GM23338 (cell line): Measurements from ENCODE around the gene ACSS3. TPM values are rescaled to one million over a fixed set of nuclear protein-coding genes. Genes with fewer than 3 reads are reported as not detected.

Experiments
- ATAC-seq: fragments of 200-7000 bp; cut with Tn5 transposase; 3 replicates; pipeline ENCODE4 v1.9.1; 2020
- DNase-seq: peaks from one replicate; pipeline ENCODE4 v3.0.0-alpha.2; 2015; ENCODE audit warnings: low spot score
- H2AFZ ChIP-seq: fragments of 200-600 bp; sonication (generic); 2 replicates; pipeline ENCODE4 v1.8.0; 2016; ENCODE audit warnings: antibody characterized with exemption, mild to moderate bottlenecking, moderate library complexity
- H3F3A ChIP-seq: fragments of 200-600 bp; sonication (generic); replicated peaks from 2 replicates; pipeline ENCODE4 v1.8.0; 2017; ENCODE audit warnings: antibody characterized with exemption, mixed run types, low read depth
- H3K27ac ChIP-seq: fragments of 200-600 bp; sonication (generic); 2 replicates; pipeline ENCODE4 v1.6.1; 2016; ENCODE audit warnings: low read depth
- H3K27me3 ChIP-seq: fragments of 200-600 bp; sonication (generic); 2 replicates; pipeline ENCODE4 v1.8.0; 2016; ENCODE audit warnings: mild to moderate bottlenecking, mixed run types, moderate library complexity; ENCODE audit not compliant: insufficient read depth
- H3K36me3 ChIP-seq: fragments of 200-600 bp; sonication (generic); 2 replicates; pipeline ENCODE4 v1.8.0; 2016; ENCODE audit warnings: mild to moderate bottlenecking; ENCODE audit not compliant: insufficient read depth
- H3K4me1 ChIP-seq: fragments of 200-600 bp; sonication (generic); 2 replicates; pipeline ENCODE4 v1.8.0; 2016; ENCODE audit warnings: mild to moderate bottlenecking, moderate library complexity; ENCODE audit not compliant: insufficient read depth
- H3K4me2 ChIP-seq: fragments of 200-600 bp; sonication (generic); 2 replicates; pipeline ENCODE4 v1.7.1; 2017; ENCODE audit warnings: mixed run types
- H3K4me3 ChIP-seq: fragments of 200-600 bp; sonication (generic); 2 replicates; pipeline ENCODE4 v1.6.1; 2016; ENCODE audit warnings: mixed run types
- H3K79me2 ChIP-seq: fragments of 200-600 bp; sonication (generic); replicated peaks from 2 replicates; pipeline ENCODE4 v1.8.0; 2017; ENCODE audit warnings: mild to moderate bottlenecking; ENCODE audit not compliant: insufficient read depth
- H3K9me2 ChIP-seq: fragments of 200-600 bp; sonication (generic); 2 replicates; pipeline ENCODE4 v1.8.0; 2017; ENCODE audit not compliant: insufficient read depth
- H4K20me1 ChIP-seq: fragments of 200-600 bp; sonication (generic); replicated peaks from 2 replicates; pipeline ENCODE4 v1.8.0; 2017; ENCODE audit warnings: mild to moderate bottlenecking; ENCODE audit not compliant: insufficient read depth
- H3K27ac Mint-ChIP-seq: 2 replicates; pipeline ENCODE4 v1.8.0; 2020; ENCODE audit warnings: inconsistent platforms, mild to moderate bottlenecking, moderate library complexity, mixed read lengths
- H3K27me3 Mint-ChIP-seq: 3 replicates; pipeline ENCODE4 v1.8.0; 2022; ENCODE audit warnings: low read depth, mild to moderate bottlenecking, moderate library complexity, mixed read lengths, inconsistent platforms; ENCODE audit not compliant: insufficient read depth, poor library complexity
- H3K36me3 Mint-ChIP-seq: 3 replicates; pipeline ENCODE4 v1.8.0; 2021; ENCODE audit warnings: low read depth, mild to moderate bottlenecking, inconsistent platforms, moderate library complexity, mixed read lengths
- H3K4me1 Mint-ChIP-seq: 3 replicates; pipeline ENCODE4 v1.8.0; 2020; ENCODE audit warnings: mild to moderate bottlenecking, inconsistent platforms, mixed read lengths
- H3K4me3 Mint-ChIP-seq: 3 replicates; pipeline ENCODE4 v1.8.0; 2021; ENCODE audit warnings: moderate library complexity, mild to moderate bottlenecking, inconsistent platforms, mixed read lengths
- H3K9me3 Mint-ChIP-seq: 3 replicates; pipeline ENCODE4 v1.8.0; 2020; ENCODE audit warnings: moderate library complexity, mild to moderate bottlenecking, inconsistent platforms, mixed read lengths
- CREB1 ChIP-seq: fragments of 250-450 bp; sonication (Bioruptor Pico); IDR thresholded peaks from 2 replicates; pipeline ENCODE4 v1.5.0; 2020; ENCODE audit warnings: low read depth, mild to moderate bottlenecking, moderate library complexity
- CTCF ChIP-seq, 2 experiments: fragments of 200-600 bp in 1 of 2; sonication (generic) in 1 of 2; conservative IDR thresholded peaks; 2 replicates each; pipeline versions ENCODE4 v1.5.1 to v1.6.1; 2016 to 2017; ENCODE audit warnings: antibody characterized with exemption in 2 of 2, low read depth in 2 of 2, mild to moderate bottlenecking in 2 of 2, moderate library complexity in 1 of 2
- EZH2 ChIP-seq: fragments of 200-600 bp; sonication (generic); IDR thresholded peaks from one replicate; pipeline ENCODE4 v1.8.0; 2017; ENCODE audit warnings: antibody characterized with exemption, mild to moderate bottlenecking, low read depth; ENCODE audit not compliant: unreplicated experiment
- EZH2phosphoT487 ChIP-seq: fragments of 200-600 bp; sonication (generic); IDR thresholded peaks from one replicate; pipeline ENCODE4 v1.8.1; 2018; ENCODE audit warnings: antibody characterized with exemption; ENCODE audit not compliant: unreplicated experiment
- JUNB ChIP-seq: IDR thresholded peaks from one replicate; pipeline ENCODE4 v1.6.1; 2016; ENCODE audit warnings: antibody characterized with exemption; ENCODE audit not compliant: unreplicated experiment
- NANOG ChIP-seq: IDR thresholded peaks from 2 replicates; pipeline ENCODE4 v1.6.1; 2016; ENCODE audit warnings: antibody characterized with exemption, borderline replicate concordance
- POLR2AphosphoS5 ChIP-seq: IDR thresholded peaks from 2 replicates; pipeline ENCODE4 v1.6.1; 2016; ENCODE audit warnings: antibody characterized with exemption, low read depth
- REST ChIP-seq: IDR thresholded peaks from one replicate; pipeline ENCODE4 v1.6.1; 2018; ENCODE audit warnings: antibody characterized with exemption; ENCODE audit not compliant: unreplicated experiment
- STAT1 ChIP-seq: IDR thresholded peaks from one replicate; pipeline ENCODE4 v1.6.1; 2016; ENCODE audit warnings: antibody characterized with exemption; ENCODE audit not compliant: unreplicated experiment
- ZNF114 ChIP-seq: fragments of 250-450 bp; sonication (Bioruptor Pico); IDR thresholded peaks from 2 replicates; pipeline ENCODE4 v1.5.0; 2020; ENCODE audit warnings: mild to moderate bottlenecking, moderate library complexity
- ZNF331 ChIP-seq: fragments of 250-450 bp; sonication (Bioruptor Pico); IDR thresholded peaks from 2 replicates; pipeline ENCODE4 v1.5.0; 2020; ENCODE audit warnings: low read depth, mild to moderate bottlenecking, moderate library complexity
- polyA plus RNA-seq: library from polyadenylated mRNA; unstranded; fragments of >200 nt; fragmentation: Nextera tagmentation; extraction: Ambion mirVana; gene quantifications from 2 replicates; pipeline ENCODE4 v1.2.1, GENCODE V29; 2016
- total RNA-seq: library from RNA; depleted of rRNA; stranded (reverse); fragments of >200 nt; shearing (Covaris generic); gene quantifications from 2 replicates; pipeline ENCODE4 v1.2.3, GENCODE V29; 2014
- TF ChIP-seq, protein P1 (sequence below): fragments of 250-450 bp; sonication (Bioruptor Pico); IDR thresholded peaks from 2 replicates; pipeline ENCODE4 v1.5.0; 2020; ENCODE audit warnings: mild to moderate bottlenecking, moderate library complexity
- TF ChIP-seq, protein P2 (sequence below): IDR thresholded peaks from 2 replicates; pipeline ENCODE4 v1.6.1; 2016; ENCODE audit warnings: antibody characterized with exemption

ACSS3 gene
- total and polyA plus RNA-seq, 2 experiments from 2014 or later, result 7.4 to 28.9 TPM

GRCh38 chr12:81083018-81083417, 5.1 kb downstream of the ACSS3 start:
- Histone ChIP-seq H3K4me3 (peak overlapping the region; percentile 17; the same call in 1 of the 2 replicates), H3K27ac (peak overlapping the region; percentile 26), H3K9me2 (no peaks in the 10 kb centered on the region), H3K79me2 (peaks cover 55% of the 10 kb centered on the region), H3K4me1 (peaks cover 68% of the 10 kb centered on the region), H2AFZ (no peak overlapping the region), H3K27me3 (no peaks in the 10 kb centered on the region), H4K20me1 (no peaks in the 10 kb centered on the region), H3K36me3 (no peaks in the 10 kb centered on the region), H3K4me2 (peak overlapping the region; percentile 69), H3F3A (no peaks in the 10 kb centered on the region)
- peaks cover 78% of the 10 kb centered on the region for H3K4me1 Mint-ChIP-seq
- ATAC-seq (peak; percentile 19), DNase-seq (peak; percentile 51)
- H3K36me3 Mint-ChIP-seq, result no peaks in the 10 kb centered on the region
- H3K27me3 Mint-ChIP-seq, result peaks cover 3% of the 10 kb centered on the region
- H3K4me3 Mint-ChIP-seq, result no peak overlapping the region; the same call in 2 of the 3 replicates
- TF ChIP-seq JUNB (no peak), CREB1 (no peak), REST (no peak), STAT1 (no peak), EZH2 (no peak), ZNF114 (CRISPR knock-in tag) (no peak), CTCF (conservative IDR thresholded peaks at IDR 0.05; ENCODE audit: low read depth in 2 of 2) (no peak), EZH2phosphoT487 (no peak), NANOG (no peak), POLR2AphosphoS5 (no peak), ZNF331 (CRISPR knock-in tag) (no peak)
- TF ChIP-seq, protein P1, sequence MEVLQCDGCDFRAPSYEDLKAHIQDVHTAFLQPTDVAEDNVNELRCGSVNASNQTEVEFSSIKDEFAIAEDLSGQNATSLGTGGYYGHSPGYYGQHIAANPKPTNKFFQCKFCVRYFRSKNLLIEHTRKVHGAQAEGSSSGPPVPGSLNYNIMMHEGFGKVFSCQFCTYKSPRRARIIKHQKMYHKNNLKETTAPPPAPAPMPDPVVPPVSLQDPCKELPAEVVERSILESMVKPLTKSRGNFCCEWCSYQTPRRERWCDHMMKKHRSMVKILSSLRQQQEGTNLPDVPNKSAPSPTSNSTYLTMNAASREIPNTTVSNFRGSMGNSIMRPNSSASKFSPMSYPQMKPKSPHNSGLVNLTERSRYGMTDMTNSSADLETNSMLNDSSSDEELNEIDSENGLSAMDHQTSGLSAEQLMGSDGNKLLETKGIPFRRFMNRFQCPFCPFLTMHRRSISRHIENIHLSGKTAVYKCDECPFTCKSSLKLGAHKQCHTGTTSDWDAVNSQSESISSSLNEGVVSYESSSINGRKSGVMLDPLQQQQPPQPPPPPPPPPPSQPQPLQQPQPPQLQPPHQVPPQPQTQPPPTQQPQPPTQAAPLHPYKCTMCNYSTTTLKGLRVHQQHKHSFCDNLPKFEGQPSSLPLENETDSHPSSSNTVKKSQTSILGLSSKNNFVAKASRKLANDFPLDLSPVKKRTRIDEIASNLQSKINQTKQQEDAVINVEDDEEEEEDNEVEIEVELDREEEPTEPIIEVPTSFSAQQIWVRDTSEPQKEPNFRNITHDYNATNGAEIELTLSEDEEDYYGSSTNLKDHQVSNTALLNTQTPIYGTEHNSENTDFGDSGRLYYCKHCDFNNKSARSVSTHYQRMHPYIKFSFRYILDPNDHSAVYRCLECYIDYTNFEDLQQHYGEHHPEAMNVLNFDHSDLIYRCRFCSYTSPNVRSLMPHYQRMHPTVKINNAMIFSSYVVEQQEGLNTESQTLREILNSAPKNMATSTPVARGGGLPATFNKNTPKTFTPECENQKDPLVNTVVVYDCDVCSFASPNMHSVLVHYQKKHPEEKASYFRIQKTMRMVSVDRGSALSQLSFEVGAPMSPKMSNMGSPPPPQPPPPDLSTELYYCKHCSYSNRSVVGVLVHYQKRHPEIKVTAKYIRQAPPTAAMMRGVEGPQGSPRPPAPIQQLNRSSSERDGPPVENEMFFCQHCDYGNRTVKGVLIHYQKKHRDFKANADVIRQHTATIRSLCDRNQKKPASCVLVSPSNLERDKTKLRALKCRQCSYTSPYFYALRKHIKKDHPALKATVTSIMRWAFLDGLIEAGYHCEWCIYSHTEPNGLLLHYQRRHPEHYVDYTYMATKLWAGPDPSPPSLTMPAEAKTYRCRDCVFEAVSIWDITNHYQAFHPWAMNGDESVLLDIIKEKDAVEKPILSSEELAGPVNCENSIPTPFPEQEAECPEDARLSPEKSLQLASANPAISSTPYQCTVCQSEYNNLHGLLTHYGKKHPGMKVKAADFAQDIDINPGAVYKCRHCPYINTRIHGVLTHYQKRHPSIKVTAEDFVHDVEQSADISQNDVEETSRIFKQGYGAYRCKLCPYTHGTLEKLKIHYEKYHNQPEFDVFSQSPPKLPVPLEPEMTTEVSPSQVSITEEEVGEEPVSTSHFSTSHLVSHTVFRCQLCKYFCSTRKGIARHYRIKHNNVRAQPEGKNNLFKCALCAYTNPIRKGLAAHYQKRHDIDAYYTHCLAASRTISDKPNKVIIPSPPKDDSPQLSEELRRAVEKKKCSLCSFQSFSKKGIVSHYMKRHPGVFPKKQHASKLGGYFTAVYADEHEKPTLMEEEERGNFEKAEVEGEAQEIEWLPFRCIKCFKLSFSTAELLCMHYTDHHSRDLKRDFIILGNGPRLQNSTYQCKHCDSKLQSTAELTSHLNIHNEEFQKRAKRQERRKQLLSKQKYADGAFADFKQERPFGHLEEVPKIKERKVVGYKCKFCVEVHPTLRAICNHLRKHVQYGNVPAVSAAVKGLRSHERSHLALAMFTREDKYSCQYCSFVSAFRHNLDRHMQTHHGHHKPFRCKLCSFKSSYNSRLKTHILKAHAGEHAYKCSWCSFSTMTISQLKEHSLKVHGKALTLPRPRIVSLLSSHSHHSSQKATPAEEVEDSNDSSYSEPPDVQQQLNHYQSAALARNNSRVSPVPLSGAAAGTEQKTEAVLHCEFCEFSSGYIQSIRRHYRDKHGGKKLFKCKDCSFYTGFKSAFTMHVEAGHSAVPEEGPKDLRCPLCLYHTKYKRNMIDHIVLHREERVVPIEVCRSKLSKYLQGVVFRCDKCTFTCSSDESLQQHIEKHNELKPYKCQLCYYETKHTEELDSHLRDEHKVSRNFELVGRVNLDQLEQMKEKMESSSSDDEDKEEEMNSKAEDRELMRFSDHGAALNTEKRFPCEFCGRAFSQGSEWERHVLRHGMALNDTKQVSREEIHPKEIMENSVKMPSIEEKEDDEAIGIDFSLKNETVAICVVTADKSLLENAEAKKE (CRISPR knock-in tag), result no peak
- TF ChIP-seq, protein P2, sequence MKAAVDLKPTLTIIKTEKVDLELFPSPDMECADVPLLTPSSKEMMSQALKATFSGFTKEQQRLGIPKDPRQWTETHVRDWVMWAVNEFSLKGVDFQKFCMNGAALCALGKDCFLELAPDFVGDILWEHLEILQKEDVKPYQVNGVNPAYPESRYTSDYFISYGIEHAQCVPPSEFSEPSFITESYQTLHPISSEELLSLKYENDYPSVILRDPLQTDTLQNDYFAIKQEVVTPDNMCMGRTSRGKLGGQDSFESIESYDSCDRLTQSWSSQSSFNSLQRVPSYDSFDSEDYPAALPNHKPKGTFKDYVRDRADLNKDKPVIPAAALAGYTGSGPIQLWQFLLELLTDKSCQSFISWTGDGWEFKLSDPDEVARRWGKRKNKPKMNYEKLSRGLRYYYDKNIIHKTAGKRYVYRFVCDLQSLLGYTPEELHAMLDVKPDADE, result no peak
- no peaks in the 10 kb centered on the region for H3K9me3 Mint-ChIP-seq
- H3K27ac Mint-ChIP-seq, result no peak overlapping the region
